ENCODE results near the gene CYP19A1. TPM values are rescaled to one million over a fixed set of nuclear protein-coding genes. Genes with fewer than 3 reads are reported as not detected.

The CYP19A1 gene
- total and polyA plus RNA-seq, 2 of the 8 experiments (the other 6 are each of a cell fraction or from before 2014, with no cell fraction given): not detected

DNA sequence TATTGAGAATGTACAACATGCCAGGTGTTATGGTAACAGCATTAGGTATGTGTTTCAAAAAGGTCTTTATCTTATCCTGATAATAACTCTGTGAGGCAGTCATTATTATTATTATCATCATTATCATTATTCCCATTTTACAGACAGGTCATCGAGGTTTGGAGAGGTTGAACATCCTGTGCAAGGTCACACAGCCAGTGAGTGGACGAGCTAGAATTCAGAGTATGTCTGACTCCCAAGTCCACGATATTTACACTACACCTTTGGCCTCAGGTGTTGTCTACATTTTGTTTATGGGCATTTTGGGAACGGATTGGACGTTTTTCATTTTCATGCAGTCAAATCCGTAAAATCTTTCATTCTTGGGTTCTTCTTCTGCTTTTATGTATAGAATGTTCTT lies 27.0 kb upstream of the CYP19A1 start (continued):
- TF ChIP-seq SIRT6 (IDR thresholded peaks at IDR 0.05; ENCODE audit: low read length): no peak
- no peak for TF ChIP-seq RNF2 (IDR thresholded peaks at IDR 0.05; ENCODE audit: borderline replicate concordance, low read depth, low read length, missing control alignments, poor library complexity, severe bottlenecking)
